HEK293T (cell line): ENCODE data around the gene GRAP2.

Source experiments
- BHLHE40 ChIP-seq: fragments of 450-650 bp; IDR thresholded peaks from 2 replicates; pipeline ENCODE4 v1.6.1; 2016; ENCODE audit warnings: mild to moderate bottlenecking, moderate library complexity, borderline replicate concordance
- ELF4 ChIP-seq: fragments of 450-650 bp; IDR thresholded peaks from 2 replicates; pipeline ENCODE4 v1.6.1; 2017; ENCODE audit warnings: antibody characterized with exemption
- FOXM1 ChIP-seq: fragments of 450-650 bp; IDR thresholded peaks from 2 replicates; pipeline ENCODE4 v1.6.1; 2017; ENCODE audit warnings: mild to moderate bottlenecking, borderline replicate concordance
- HDGF ChIP-seq: fragments of 450-650 bp; IDR thresholded peaks from 2 replicates; pipeline ENCODE4 v1.6.1; 2017; ENCODE audit warnings: antibody characterized with exemption, borderline replicate concordance
- SP1 ChIP-seq: fragments of 450-650 bp; IDR thresholded peaks from 2 replicates; pipeline ENCODE4 v1.6.1; 2017
- SUZ12 ChIP-seq: fragments of 450-650 bp; IDR thresholded peaks from 2 replicates; pipeline ENCODE4 v1.6.1; 2016; ENCODE audit warnings: mild to moderate bottlenecking
- TARDBP ChIP-seq: fragments of 450-650 bp; IDR thresholded peaks from 2 replicates; pipeline ENCODE4 v1.6.1; 2016

DNA sequence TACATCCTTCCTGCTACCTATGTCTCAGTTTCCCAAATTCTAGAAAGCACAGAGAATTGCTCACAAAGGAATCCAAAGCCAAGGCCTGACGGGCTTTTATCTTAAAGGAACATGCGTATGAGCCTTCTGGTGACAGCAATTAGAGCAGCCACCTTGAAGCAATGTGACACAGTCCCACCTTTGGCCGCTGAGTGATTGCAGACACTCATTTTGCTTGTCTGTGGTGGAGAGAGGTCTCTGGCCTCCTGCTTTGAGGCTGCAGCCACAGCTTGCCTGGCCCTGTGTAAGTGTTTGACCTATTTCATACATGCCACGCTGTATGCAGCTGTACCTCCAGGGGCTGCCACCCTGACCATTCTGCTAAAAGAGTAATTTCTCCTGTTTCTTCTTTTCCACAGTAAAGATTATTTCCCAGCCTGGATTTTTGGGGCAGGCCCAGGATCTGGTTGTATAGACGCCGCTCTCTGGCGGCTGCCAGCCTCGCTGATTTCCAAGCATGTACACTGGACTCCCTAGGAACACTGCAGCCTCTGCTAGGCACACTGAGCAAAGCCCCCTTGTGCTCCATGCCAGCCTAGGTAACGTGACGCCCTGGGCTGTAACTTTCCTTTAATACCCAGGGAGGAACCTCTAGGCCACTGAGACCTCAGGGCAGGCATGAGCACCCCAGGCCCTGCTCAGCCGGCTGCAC, 58.2 kb downstream of the GRAP2 start:
- TF ChIP-seq HDGF (no peak), TARDBP (no peak), FOXM1 (no peak), SUZ12 (no peak), SP1 (no peak), BHLHE40 (no peak), ELF4 (no peak)
